B cell (primary cell): ENCODE measurements around the gene ARPP21. TPM values are rescaled to one million over a fixed set of nuclear protein-coding genes. Genes with fewer than 3 reads are reported as not detected.
"Not testable (repeated sequence)": the region's sequence is repeated elsewhere in the genome, so short reads cannot be mapped to it uniquely, and the experiment has no call there.

Experiments
- ATAC-seq: fragments of 200-7000 bp; cut with Tn5 transposase; one replicate; pipeline ENCODE4 v1.10.0; 2021; ENCODE audit warnings: low read depth, mild to moderate bottlenecking, moderate number of reproducible peaks, moderate library complexity
- CTCF ChIA-PET: fragments of 350-600 bp; sonication (Branson Sonifier 250); formaldehyde crosslinking; loops from one replicate; lab custom pipeline; 2021; ENCODE audit warnings: antibody characterized with exemption, inconsistent platforms; lab: Charles Lee
- POLR2A ChIA-PET: fragments of 350-600 bp; sonication (Branson Sonifier 250); formaldehyde crosslinking; loops from one replicate; lab custom pipeline; 2021; ENCODE audit warnings: antibody characterized with exemption; lab: Charles Lee
- DNase-seq: peaks from one replicate; pipeline ENCODE4 v3.0.0; 2013
- H2AFZ ChIP-seq: 2 replicates; pipeline ENCODE4 v1.6.1; 2012; ENCODE audit warnings: mild to moderate bottlenecking, low read depth, low read length; ENCODE audit not compliant: insufficient read depth, poor library complexity, severe bottlenecking
- H3K27ac ChIP-seq, 2 donors: 1 replicate in 1 of 2; 2 replicates in 1 of 2; pipeline ENCODE4 v1.5.1; 2012 to 2013; ENCODE audit warnings: low read length in 2 of 2, mild to moderate bottlenecking in 2 of 2, moderate library complexity in 1 of 2
- H3K27me3 ChIP-seq, 4 experiments: fragments of 200-600 bp in 1 of 4; sonication (generic) in 1 of 4; replicated peaks in 1 of 4; 1 replicate in 2 of 4; 2 replicates in 2 of 4; pipeline versions ENCODE4 v1.6.1 to v1.7.0; 2013 to 2016; ENCODE audit warnings: low read length in 3 of 4, mild to moderate bottlenecking in 2 of 4, mixed read lengths in 1 of 4, moderate library complexity in 1 of 4; ENCODE audit not compliant: insufficient read depth in 4 of 4, control insufficient read depth in 3 of 4; ENCODE audit errors: control extremely low read depth in 1 of 4
- H3K36me3 ChIP-seq, 2 experiments: replicated peaks in 1 of 2; 1 replicate in 1 of 2; 2 replicates in 1 of 2; pipeline versions ENCODE4 v1.6.1 to v1.7.1; 2013; ENCODE audit warnings: low read length in 1 of 2; ENCODE audit not compliant: insufficient read depth in 2 of 2, control insufficient read depth in 1 of 2; ENCODE audit errors: control extremely low read depth in 1 of 2, extremely low read depth in 1 of 2
- H3K4me1 ChIP-seq, 2 donors: fragments of 200-600 bp in 1 of 2; sonication (generic) in 1 of 2; 1 replicate in 1 of 2; 2 replicates in 1 of 2; pipeline versions ENCODE4 v1.5.1 to v1.6.1; 2013 to 2017; ENCODE audit warnings: low read length in 2 of 2; ENCODE audit not compliant: control insufficient read depth in 2 of 2, insufficient read depth in 2 of 2
- H3K4me2 ChIP-seq: replicated peaks from 2 replicates; pipeline ENCODE3; 2012; ENCODE audit warnings: mild to moderate bottlenecking, low read depth, low read length; ENCODE audit not compliant: poor library complexity, severe bottlenecking
- H3K4me3 ChIP-seq, 5 experiments: fragments of 200-600 bp in 1 of 5; sonication (generic) in 1 of 5; 1 replicate in 3 of 5; 2 replicates in 2 of 5; pipeline versions ENCODE4 v1.5.1 to v1.7.0; 2011 to 2016; ENCODE audit warnings: low read length in 4 of 5, mild to moderate bottlenecking in 4 of 5, low read depth in 2 of 5, control low read depth in 1 of 5, moderate library complexity in 1 of 5; ENCODE audit not compliant: insufficient read depth in 1 of 5; ENCODE audit errors: control extremely low read depth in 1 of 5, extremely low read depth in 1 of 5
- H3K79me2 ChIP-seq: fragments of 200-600 bp; sonication (generic); one replicate; pipeline ENCODE4 v1.6.0; 2016; ENCODE audit warnings: low read length; ENCODE audit not compliant: control insufficient read depth, insufficient read depth
- H3K9ac ChIP-seq: fragments of 200-600 bp; sonication (generic); 2 replicates; pipeline ENCODE4 v1.6.1; 2017; ENCODE audit warnings: mild to moderate bottlenecking, low read length, moderate library complexity
- H3K9me3 ChIP-seq, 3 donors: one replicate each; pipeline versions ENCODE4 v1.6.1 to v1.7.1; 2013; ENCODE audit warnings: low read length in 2 of 3; ENCODE audit not compliant: control insufficient read depth in 2 of 3, insufficient read depth in 1 of 3; ENCODE audit errors: control extremely low read depth in 1 of 3
- H4K20me1 ChIP-seq: 2 replicates; pipeline ENCODE4 v1.6.0; 2012; ENCODE audit warnings: mild to moderate bottlenecking, low read length; ENCODE audit not compliant: insufficient read depth, control insufficient read depth, poor library complexity, severe bottlenecking
- H3K27ac Mint-ChIP-seq: one replicate; pipeline ENCODE4 v1.8.0; 2021; ENCODE audit warnings: mixed read lengths
- H3K27me3 Mint-ChIP-seq: one replicate; pipeline ENCODE4 v1.8.0; 2021; ENCODE audit warnings: mixed read lengths
- H3K4me1 Mint-ChIP-seq: one replicate; pipeline ENCODE4 v1.8.0; 2021; ENCODE audit warnings: mixed read lengths
- H3K4me3 Mint-ChIP-seq: one replicate; pipeline ENCODE4 v1.8.0; 2021; ENCODE audit warnings: mixed read lengths
- H3K9me3 Mint-ChIP-seq: one replicate; pipeline ENCODE4 v1.8.0; 2022; ENCODE audit warnings: mixed read lengths; ENCODE audit not compliant: insufficient read depth
- CTCF ChIP-seq: fragments of 200-600 bp; IDR thresholded peaks from one replicate; pipeline ENCODE4 v1.8.0; 2022; ENCODE audit warnings: antibody characterized with exemption, mild to moderate bottlenecking
- EZH2 ChIP-seq: IDR thresholded peaks from 2 replicates; pipeline ENCODE4 v1.6.1; 2012; ENCODE audit warnings: borderline replicate concordance, low read depth, mild to moderate bottlenecking, moderate library complexity, low read length; ENCODE audit not compliant: insufficient read depth, poor library complexity, severe bottlenecking
- WGBS: methylation state at CpG from one replicate; pipeline ENCODE4 v1.1.5; 2013; ENCODE audit warnings: missing lambda C conversion rate; ENCODE audit not compliant: insufficient coverage; 5-methylcytosine and 5-hydroxymethylcytosine counted together
- intact Hi-C: fragments of 100-400 bp; cut with micrococcal nuclease; formaldehyde crosslinking; loops from one replicate; pipeline ENCODE4 v1.10.0; 2022
- polyA plus RNA-seq: library from polyadenylated mRNA; depleted of rRNA; stranded (reverse); fragments of >200 nt; gene quantifications from 2 replicates; pipeline ENCODE4 v1.2.3, GENCODE V29; 2012
- total RNA-seq, 2 donors: library from RNA; stranded (reverse); fragments of 120-200 nt in 1 of 2; gene quantifications; 1 replicate in 1 of 2; 2 replicates in 1 of 2; pipeline versions ENCODE4 v1.2.3 to v1.2.4, GENCODE V29; 2013 to 2022

ARPP21 gene
- total and polyA plus RNA-seq, 2 donors (not counting 1 experiment from before 2014, with no cell fraction given), result 0.10 TPM; not detected in 1

GRCh38 chr3:35617370-35617769, 22.0 kb upstream of the ARPP21 start:
- intact Hi-C loops, result no loop called here
- no peak overlapping the region for H3K4me3 ChIP-seq
- ChIA-PET POLR2A (no interaction called here), CTCF (no interaction called here)
- TF ChIP-seq EZH2 (no peak), CTCF (no peak)
- H3K27me3 ChIP-seq, result no peaks in the 10 kb centered on the region
- no CpG with 5 or more reads among the region's 1 CpG for WGBS
- H3K27ac ChIP-seq, result no peak overlapping the region
- H4K20me1 ChIP-seq, result no peaks in the 10 kb centered on the region
- DNase-seq, result no peak
- H3K27me3 Mint-ChIP-seq, result no peaks in the 10 kb centered on the region
- no peaks in the 10 kb centered on the region for H3K79me2 ChIP-seq
- H2AFZ ChIP-seq, result no peak overlapping the region
- no peaks in the 10 kb centered on the region for H3K36me3 ChIP-seq
- no peak overlapping the region for H3K4me2 ChIP-seq
- no peak overlapping the region for H3K4me3 Mint-ChIP-seq
- peaks cover 1% of the 10 kb centered on the region for H3K4me1 Mint-ChIP-seq
- no peak overlapping the region for H3K9ac ChIP-seq
- H3K4me1 ChIP-seq, result peaks cover 0 to 5% of the 10 kb centered on the region in 2 donors
- no peak overlapping the region for H3K27ac Mint-ChIP-seq
- ATAC-seq, result no peak
- no peaks in the 10 kb centered on the region for H3K9me3 Mint-ChIP-seq
- no peaks in the 10 kb centered on the region for H3K9me3 ChIP-seq

GRCh38 chr3:35620238-35620637, 19.1 kb upstream of the ARPP21 start:
- intact Hi-C loops, CTCF ChIA-PET, H3K4me3 ChIP-seq, H3K4me1 Mint-ChIP-seq, H2AFZ ChIP-seq, H3K9me3 Mint-ChIP-seq, H3K27me3 Mint-ChIP-seq, H4K20me1 ChIP-seq, H3K4me3 Mint-ChIP-seq, H3K4me1 ChIP-seq, H3K27me3 ChIP-seq, H3K36me3 ChIP-seq, H3K4me2 ChIP-seq, POLR2A ChIA-PET, H3K27ac Mint-ChIP-seq, H3K9me3 ChIP-seq, H3K79me2 ChIP-seq, H3K9ac ChIP-seq, H3K27ac ChIP-seq, DNase-seq: not testable (repeated sequence)
- peak; percentile 7 for ATAC-seq
- WGBS, result no CpG with 5 or more reads among the region's 2 CpGs
